ENCODE data around the gene PDCL2.
A peak's percentile ranks its signal among the peaks of the same experiment; 100 is the strongest.
"Not testable (repeated sequence)": the region's sequence is repeated elsewhere in the genome, so short reads cannot be mapped to it uniquely, and the experiment has no call there.

The PDCL2 gene

GRCh38 chr4:55582773-55583172, 9.3 kb downstream of the PDCL2 start:
- not testable (repeated sequence) for DNase-seq (ENCODE audit: low read depth)

- no peak for DNase-seq (ENCODE audit: low read depth)
These were observed 13.6 kb downstream of the PDCL2 start for GRCh38 chr4:55578341-55579010.

GRCh38 chr4:55575513-55575912, 16.5 kb downstream of the PDCL2 start:
- no peak for DNase-seq (ENCODE audit: low read depth)

- DNase-seq (ENCODE audit: low read depth): no peak
These were observed 17.8 kb downstream of the PDCL2 start for GRCh38 chr4:55574252-55574651.

- no peak for DNase-seq (ENCODE audit: low read depth)
These were observed 20.2 kb downstream of the PDCL2 start for GRCh38 chr4:55571806-55572205.

- DNase-seq (ENCODE audit: low read depth): no peak
These were observed 23.0 kb downstream of the PDCL2 start for GRCh38 chr4:55568905-55569504.

GRCh38 chr4:55561889-55562288, 30.2 kb downstream of the PDCL2 start:
- DNase-seq (ENCODE audit: low read depth): no peak

GRCh38 chr4:55560096-55560495, 31.9 kb downstream of the PDCL2 start:
- DNase-seq (ENCODE audit: low read depth): no peak

GRCh38 chr4:55554453-55555030, 37.5 kb downstream of the PDCL2 start:
- DNase-seq (ENCODE audit: low read depth): no peak

- no peak for DNase-seq (ENCODE audit: low read depth)
These were observed 38.4 kb downstream of the PDCL2 start for GRCh38 chr4:55553441-55554201.

- not testable (repeated sequence) for DNase-seq (ENCODE audit: low read depth)
These were observed 40.1 kb downstream of the PDCL2 start for GRCh38 chr4:55551964-55552363.

- DNase-seq (ENCODE audit: low read depth): no peak
These were observed 42.2 kb downstream of the PDCL2 start for GRCh38 chr4:55549888-55550287.

- DNase-seq (ENCODE audit: low read depth): no peak
These were observed 44.1 kb downstream of the PDCL2 start for GRCh38 chr4:55547918-55548317.

- no peak for DNase-seq (ENCODE audit: low read depth)
These were observed 44.6 kb downstream of the PDCL2 start for GRCh38 chr4:55547466-55547770.

GRCh38 chr4:55546756-55547465, 45.1 kb downstream of the PDCL2 start, which contains the start of gene CLOCK:
Gene CLOCK (minus strand): TSS chr4:55546909. CDS start chr4:55482785, 64,124 bp downstream.
- DNase-seq (ENCODE audit: low read depth): peak; percentile 65

GRCh38 chr4:55546506-55546755, 45.6 kb downstream of the PDCL2 start:
- no peak for DNase-seq (ENCODE audit: low read depth)

- DNase-seq (ENCODE audit: low read depth): peak; percentile 39
These were observed 46.2 kb downstream of the PDCL2 start for GRCh38 chr4:55545641-55546505.

- DNase-seq (ENCODE audit: low read depth): no peak
These were observed 46.9 kb downstream of the PDCL2 start for GRCh38 chr4:55545151-55545550.

GRCh38 chr4:55543858-55544257, 48.2 kb downstream of the PDCL2 start:
- DNase-seq (ENCODE audit: low read depth): no peak

- DNase-seq (ENCODE audit: low read depth): no peak
These were observed 51.8 kb downstream of the PDCL2 start for GRCh38 chr4:55540271-55540670.

GRCh38 chr4:55539658-55540057, 52.4 kb downstream of the PDCL2 start:
- DNase-seq (ENCODE audit: low read depth): no peak

- DNase-seq (ENCODE audit: low read depth): no peak
These were observed 53.5 kb downstream of the PDCL2 start for GRCh38 chr4:55538531-55538930.
